Progenitor cell of endocrine pancreas (in vitro differentiated cells): ENCODE measurements around the gene C1QTNF1. TPM values are rescaled to one million over a fixed set of nuclear protein-coding genes. Genes with fewer than 3 reads are reported as not detected.

Source experiments
- DNase-seq: peaks from one replicate; pipeline ENCODE4 v3.0.0; 2021; ENCODE audit warnings: low spot score; ENCODE audit not compliant: unreplicated experiment
- H3K27ac Mint-ChIP-seq: 2 replicates; pipeline ENCODE4 v1.8.0; 2021; ENCODE audit warnings: mild to moderate bottlenecking, moderate library complexity, mixed read lengths
- H3K27me3 Mint-ChIP-seq: 2 replicates; pipeline ENCODE4 v1.8.0; 2021; ENCODE audit warnings: mixed read lengths
- H3K36me3 Mint-ChIP-seq: 2 replicates; pipeline ENCODE4 v1.8.0; 2022; ENCODE audit warnings: mixed read lengths; ENCODE audit not compliant: insufficient read depth
- H3K4me1 Mint-ChIP-seq: 2 replicates; pipeline ENCODE4 v1.8.0; 2021; ENCODE audit warnings: low read depth, mixed read lengths
- H3K4me3 Mint-ChIP-seq: 2 replicates; pipeline ENCODE4 v1.8.0; 2021; ENCODE audit warnings: low read depth, mild to moderate bottlenecking, moderate library complexity, mixed read lengths
- H3K9me3 Mint-ChIP-seq: 2 replicates; pipeline ENCODE4 v1.8.0; 2021; ENCODE audit warnings: low read depth, mixed read lengths
- CTCF ChIP-seq: fragments of 200-600 bp; sonication (generic); IDR thresholded peaks from one replicate; pipeline ENCODE4 v1.5.0; 2021; ENCODE audit warnings: antibody characterized with exemption, mild to moderate bottlenecking; ENCODE audit not compliant: unreplicated experiment
- total RNA-seq: library from RNA; stranded (reverse); gene quantifications from 2 replicates; pipeline ENCODE4 v1.2.1, GENCODE V29; 2021

Gene C1QTNF1
- total RNA-seq, 1 donor from 2014 or later, result 0.67 TPM

DNA sequence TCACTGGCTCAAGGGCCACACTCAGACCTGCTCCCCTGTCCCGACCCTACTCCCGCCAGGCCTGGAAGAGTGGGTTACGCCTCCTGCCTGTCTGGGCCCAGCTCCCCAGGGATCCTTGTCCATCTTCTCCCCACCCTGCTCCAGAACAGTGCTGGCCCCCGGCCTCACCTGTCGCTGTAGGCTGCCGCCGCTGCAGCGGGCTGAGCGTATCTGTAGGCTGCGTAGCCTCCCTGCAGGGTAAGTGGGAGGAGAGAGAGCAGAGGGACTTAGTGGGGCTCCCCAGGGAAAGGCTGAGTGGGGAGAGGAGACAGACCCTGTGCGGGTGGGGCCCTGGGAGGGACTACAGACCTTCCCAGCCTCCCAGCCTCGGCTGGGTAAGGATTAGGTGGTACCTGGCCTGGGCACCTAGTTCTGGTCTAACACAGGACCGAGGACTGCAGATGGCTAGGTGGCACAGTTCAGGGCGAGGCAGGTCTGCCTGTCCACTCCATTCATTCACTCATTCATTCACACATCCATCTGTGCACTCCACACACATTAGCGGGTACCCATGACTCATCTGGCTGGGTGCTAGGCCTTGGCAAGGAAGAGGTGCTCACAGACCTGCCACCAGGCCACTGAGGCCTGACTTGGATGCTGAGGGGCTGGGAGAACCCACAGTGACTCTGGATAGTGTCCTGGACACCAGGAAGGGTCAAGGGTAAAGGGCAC lies 71.5 kb downstream of the C1QTNF1 start:
- no peak for DNase-seq
- Mint-ChIP-seq H3K4me1 (no peaks in the 10 kb centered on the region), H3K27ac (no peak overlapping the region), H3K36me3 (no peaks in the 10 kb centered on the region), H3K9me3 (no peaks in the 10 kb centered on the region), H3K4me3 (no peak overlapping the region), H3K27me3 (peaks cover 13% of the 10 kb centered on the region)
- no peak for TF ChIP-seq CTCF

GRCh38 chr17:79096477-79096876 lies 72.5 kb downstream of the C1QTNF1 start:
- Mint-ChIP-seq H3K27ac (no peak overlapping the region), H3K36me3 (no peaks in the 10 kb centered on the region), H3K4me1 (no peaks in the 10 kb centered on the region), H3K27me3 (peaks cover 13% of the 10 kb centered on the region), H3K9me3 (no peaks in the 10 kb centered on the region), H3K4me3 (no peak overlapping the region)
- DNase-seq, result no peak
- no peak for TF ChIP-seq CTCF

DNA sequence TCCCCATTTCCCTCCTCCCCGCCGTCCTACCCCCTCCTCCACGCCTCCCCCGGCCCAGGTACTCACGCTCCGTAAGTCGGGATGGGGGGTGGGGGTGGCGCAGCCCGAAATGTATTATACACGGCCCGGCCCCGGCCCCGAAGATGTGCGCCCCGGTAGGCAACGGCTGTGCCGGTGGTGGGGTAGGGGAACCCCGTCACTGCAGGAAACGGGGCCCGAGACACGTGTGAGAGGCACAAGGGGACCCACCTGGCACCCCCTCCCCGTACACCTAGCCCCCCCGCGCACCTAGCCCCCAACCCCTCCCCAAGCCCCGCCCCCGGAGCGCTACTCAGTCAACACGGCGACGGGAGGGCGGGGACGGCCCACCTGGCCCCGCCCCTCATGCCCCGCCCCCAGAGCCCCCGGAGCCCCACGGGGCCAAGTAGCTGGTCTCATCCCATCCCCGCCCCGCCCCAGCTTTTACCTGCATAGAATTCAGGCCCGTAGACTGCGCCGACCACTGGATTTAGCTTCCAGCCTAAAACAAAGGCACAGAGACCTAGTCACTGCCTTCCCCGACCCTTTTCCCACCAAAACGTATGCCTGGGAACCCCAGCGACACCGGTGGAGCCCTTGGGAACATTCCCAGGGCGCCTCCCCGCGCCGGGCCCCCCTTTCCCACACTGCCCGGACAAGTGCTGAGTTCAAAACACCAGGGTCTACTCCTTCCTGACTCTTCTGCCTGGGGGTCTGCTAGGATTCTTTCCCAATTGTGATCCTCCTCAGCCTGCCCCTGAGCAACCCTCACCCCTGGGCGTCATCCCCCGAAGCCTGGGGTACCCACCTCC lies 73.5 kb downstream of the C1QTNF1 start:
- no peak for TF ChIP-seq CTCF
- Mint-ChIP-seq H3K4me3 (no peak overlapping the region), H3K4me1 (no peaks in the 10 kb centered on the region), H3K36me3 (no peaks in the 10 kb centered on the region), H3K27me3 (peaks cover 13% of the 10 kb centered on the region), H3K9me3 (no peaks in the 10 kb centered on the region), H3K27ac (no peak overlapping the region)
- DNase-seq, result no peak

GRCh38 chr17:79098282-79098867 lies 74.4 kb downstream of the C1QTNF1 start:
- no peak for DNase-seq
- Mint-ChIP-seq H3K27me3 (peaks cover 13% of the 10 kb centered on the region), H3K4me1 (no peaks in the 10 kb centered on the region), H3K4me3 (no peak overlapping the region), H3K27ac (no peak overlapping the region), H3K36me3 (no peaks in the 10 kb centered on the region), H3K9me3 (no peaks in the 10 kb centered on the region)
- no peak for TF ChIP-seq CTCF

Other genes starting within 250 kb of the C1QTNF1 start
- gene CYTH1, start 241.9 kb upstream of the C1QTNF1 start, total RNA-seq, result 30.1 and 33.3 TPM in 2 replicates
- gene USP36, start 183.4 kb upstream of the C1QTNF1 start, total RNA-seq, result 54.1 and 54.9 TPM in 2 replicates
- 2.3 and 2.6 TPM in 2 replicates for gene CEP295NL, start 121.0 kb upstream of the C1QTNF1 start, total RNA-seq
- 50.9 and 51.4 TPM in 2 replicates for gene TIMP2, start 98.8 kb upstream of the C1QTNF1 start, total RNA-seq
- 69.5 and 72.5 TPM in 2 replicates for gene LGALS3BP, start 44.2 kb upstream of the C1QTNF1 start, total RNA-seq
- 59.0 and 66.3 TPM in 2 replicates for gene CANT1, start 14.4 kb upstream of the C1QTNF1 start, total RNA-seq
- gene ENGASE, start 50.7 kb downstream of the C1QTNF1 start, total RNA-seq, result 50.9 and 52.4 TPM in 2 replicates